ENCODE measurements around the gene PAX7.

PAX7 gene

GRCh38 chr1:18734001-18734400 is 103.4 kb downstream of the PAX7 start:
- no peak for DNase-seq (ENCODE audit: low read depth, low spot score)

DNA sequence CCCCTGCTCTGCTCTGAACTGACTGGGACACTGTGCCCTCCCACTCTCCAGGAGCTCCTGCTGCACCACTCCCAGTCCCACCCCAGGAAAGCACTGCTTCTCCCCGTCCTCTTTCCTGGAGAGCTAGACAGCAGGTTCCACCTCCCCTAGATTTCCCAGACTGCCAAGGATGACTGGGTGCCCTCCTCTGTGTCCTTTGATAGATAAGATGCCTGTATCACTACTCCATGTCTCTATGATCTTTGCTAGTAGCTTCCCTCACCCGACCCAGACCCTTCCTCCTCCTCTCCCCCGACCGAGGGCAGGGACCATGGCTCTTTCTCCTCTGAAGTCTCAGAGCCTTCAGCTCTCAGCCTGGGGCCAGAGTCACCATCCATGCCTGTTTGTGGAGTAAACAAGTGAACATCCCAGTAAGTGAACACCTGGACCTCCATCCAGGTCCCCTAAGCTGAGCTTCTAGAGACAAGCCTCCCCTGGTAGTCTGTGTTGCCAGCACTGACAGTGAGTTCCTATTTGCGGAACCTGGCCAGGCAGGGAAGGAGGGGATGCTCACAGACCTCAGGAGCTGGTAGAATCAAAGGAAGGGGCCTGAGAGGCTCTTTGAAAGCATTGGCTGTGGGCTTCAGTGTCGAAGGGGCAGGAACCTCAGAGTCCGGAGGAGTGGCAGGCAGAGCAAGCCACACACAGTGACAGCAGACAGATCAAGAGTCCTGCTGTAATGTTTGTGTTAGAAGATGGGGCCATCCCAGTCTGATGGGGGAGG is 104.0 kb downstream of the PAX7 start:
- no peak for DNase-seq (ENCODE audit: low read depth, low spot score)
- TF ChIP-seq YY1 (IDR thresholded peaks at IDR 0.05; ENCODE audit: insufficient read depth, insufficient read length) = no peak
- TF ChIP-seq ZNF274 (IDR thresholded peaks at IDR 0.05; ENCODE audit: low read depth, low read length) = no peak
- no peak for TF ChIP-seq SUZ12 (IDR thresholded peaks at IDR 0.05; ENCODE audit: extremely low read depth, insufficient read depth, insufficient read length)
- no peak overlapping the region for H3K9ac ChIP-seq (ENCODE audit: insufficient read length, low read depth)
- no peaks in the 10 kb centered on the region for H3K9me3 ChIP-seq (ENCODE audit: insufficient read depth, low read length)
- H3K4me1 ChIP-seq (ENCODE audit: insufficient read depth, insufficient read length) = peaks cover 11% of the 10 kb centered on the region
- H3K36me3 ChIP-seq (ENCODE audit: insufficient read depth, insufficient read length, low read length) = no peaks in the 10 kb centered on the region
- no peaks in the 10 kb centered on the region for H3K27me3 ChIP-seq (ENCODE audit: insufficient read depth, insufficient read length)
- H3K4me3 ChIP-seq (ENCODE audit: insufficient read length, low read depth) = no peak overlapping the region

More at GRCh38 chr1:18734001-18734400, 103.4 kb downstream of the PAX7 start:
- TF ChIP-seq SUZ12 (IDR thresholded peaks at IDR 0.05; ENCODE audit: extremely low read depth, insufficient read depth, insufficient read length) = no peak
- no peak for TF ChIP-seq YY1 (IDR thresholded peaks at IDR 0.05; ENCODE audit: insufficient read depth, insufficient read length)
- no peak for TF ChIP-seq ZNF274 (IDR thresholded peaks at IDR 0.05; ENCODE audit: low read depth, low read length)
- no peak overlapping the region for H3K4me3 ChIP-seq (ENCODE audit: insufficient read length, low read depth)
- peaks cover 13% of the 10 kb centered on the region for H3K4me1 ChIP-seq (ENCODE audit: insufficient read depth, insufficient read length)
- H3K27me3 ChIP-seq (ENCODE audit: insufficient read depth, insufficient read length) = no peaks in the 10 kb centered on the region
- no peak overlapping the region for H3K9ac ChIP-seq (ENCODE audit: insufficient read length, low read depth)
- no peaks in the 10 kb centered on the region for H3K36me3 ChIP-seq (ENCODE audit: insufficient read depth, insufficient read length, low read length)
- no peaks in the 10 kb centered on the region for H3K9me3 ChIP-seq (ENCODE audit: insufficient read depth, low read length)

DNA sequence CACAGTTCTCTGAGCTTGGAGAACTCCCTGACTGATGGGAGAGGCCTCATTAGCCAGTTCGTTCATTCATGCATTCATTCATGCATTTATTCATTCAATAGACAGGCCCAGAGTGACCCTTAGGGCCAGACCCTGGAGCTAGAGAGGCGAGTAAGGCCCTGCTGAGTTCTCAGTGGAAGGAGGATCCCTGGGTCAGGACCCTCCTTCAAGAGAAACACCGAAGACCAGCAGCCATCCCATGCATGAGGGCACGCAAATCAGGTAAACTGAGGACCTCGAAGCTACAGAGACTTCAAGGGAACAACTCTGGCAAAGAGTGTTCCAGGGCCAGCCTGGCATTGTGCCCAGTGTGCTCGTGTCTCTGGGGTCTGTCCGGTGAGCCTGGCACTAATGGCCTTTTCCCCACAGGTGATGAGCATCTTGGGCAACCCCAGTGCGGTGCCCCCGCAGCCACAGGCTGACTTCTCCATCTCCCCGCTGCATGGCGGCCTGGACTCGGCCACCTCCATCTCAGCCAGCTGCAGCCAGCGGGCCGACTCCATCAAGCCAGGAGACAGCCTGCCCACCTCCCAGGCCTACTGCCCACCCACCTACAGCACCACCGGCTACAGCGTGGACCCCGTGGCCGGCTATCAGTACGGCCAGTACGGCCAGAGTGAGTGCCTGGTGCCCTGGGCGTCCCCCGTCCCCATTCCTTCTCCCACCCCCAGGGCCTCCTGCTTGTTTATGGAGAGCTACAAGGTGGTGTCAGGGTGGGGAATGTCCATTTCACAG is 104.8 kb downstream of the PAX7 start:
- H3K9ac ChIP-seq (ENCODE audit: insufficient read length, low read depth) = no peak overlapping the region
- H3K9me3 ChIP-seq (ENCODE audit: insufficient read depth, low read length) = no peaks in the 10 kb centered on the region
- no peak overlapping the region for H3K4me3 ChIP-seq (ENCODE audit: insufficient read length, low read depth)
- H3K4me1 ChIP-seq (ENCODE audit: insufficient read depth, insufficient read length) = peaks cover 11% of the 10 kb centered on the region
- H3K36me3 ChIP-seq (ENCODE audit: insufficient read depth, insufficient read length, low read length) = no peaks in the 10 kb centered on the region
- DNase-seq (ENCODE audit: low read depth, low spot score) = no peak
- no peaks in the 10 kb centered on the region for H3K27me3 ChIP-seq (ENCODE audit: insufficient read depth, insufficient read length)
- TF ChIP-seq YY1 (IDR thresholded peaks at IDR 0.05; ENCODE audit: insufficient read depth, insufficient read length) (no peak), ZNF274 (IDR thresholded peaks at IDR 0.05; ENCODE audit: low read depth, low read length) (no peak)

DNA sequence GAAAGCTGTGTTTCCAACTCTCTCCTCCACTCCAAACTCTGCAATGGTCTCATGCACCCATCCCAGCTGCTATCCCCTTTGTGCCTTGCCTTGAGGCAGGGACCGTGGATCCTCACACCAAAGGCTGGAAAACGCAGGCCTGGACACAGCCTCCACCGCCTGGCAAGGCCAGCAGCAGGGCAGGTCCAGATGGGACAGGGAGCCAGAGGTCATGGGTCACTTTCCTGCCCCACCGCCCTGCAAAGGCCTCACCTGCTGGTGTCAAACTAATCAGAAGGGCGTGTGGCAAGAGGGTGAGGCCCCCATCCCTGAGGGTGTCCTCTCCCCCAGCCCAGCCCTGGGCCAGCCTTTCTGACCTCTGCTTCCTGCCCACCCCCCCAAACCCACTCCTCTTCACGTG is 106.3 kb downstream of the PAX7 start:
- H3K27me3 ChIP-seq (ENCODE audit: insufficient read depth, insufficient read length) = no peaks in the 10 kb centered on the region
- no peak overlapping the region for H3K9ac ChIP-seq (ENCODE audit: insufficient read length, low read depth)
- no peak for TF ChIP-seq YY1 (IDR thresholded peaks at IDR 0.05; ENCODE audit: insufficient read depth, insufficient read length)
- no peak for TF ChIP-seq ZNF274 (IDR thresholded peaks at IDR 0.05; ENCODE audit: low read depth, low read length)
- TF ChIP-seq SUZ12 (IDR thresholded peaks at IDR 0.05; ENCODE audit: extremely low read depth, insufficient read depth, insufficient read length) = no peak

DNA sequence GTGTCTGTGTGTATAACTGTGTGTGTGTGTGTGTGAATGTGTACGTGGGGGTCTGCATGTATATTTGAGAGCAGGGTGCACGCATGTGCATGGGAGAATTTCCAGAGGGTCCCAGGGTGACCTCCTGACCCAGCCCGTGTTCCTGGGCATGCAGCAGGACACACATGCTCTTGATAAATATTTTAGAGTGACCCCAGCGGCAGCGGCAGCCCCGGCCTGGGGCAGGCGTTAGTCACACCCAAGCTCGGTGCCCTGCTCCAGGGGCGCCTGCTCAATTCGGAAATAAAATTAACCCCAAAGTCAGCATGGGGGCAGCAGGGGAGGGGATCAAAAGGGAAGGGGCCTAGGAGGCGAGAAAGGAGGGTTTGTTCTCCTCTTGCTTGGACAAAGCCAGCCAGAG is 107.5 kb downstream of the PAX7 start:
- no peaks in the 10 kb centered on the region for H3K9me3 ChIP-seq (ENCODE audit: insufficient read depth, low read length)
- no peaks in the 10 kb centered on the region for H3K36me3 ChIP-seq (ENCODE audit: insufficient read depth, insufficient read length, low read length)
- no peak for DNase-seq (ENCODE audit: low read depth, low spot score)
- no peak for TF ChIP-seq ZNF274 (IDR thresholded peaks at IDR 0.05; ENCODE audit: low read depth, low read length)
- no peak for TF ChIP-seq YY1 (IDR thresholded peaks at IDR 0.05; ENCODE audit: insufficient read depth, insufficient read length)
- no peak for TF ChIP-seq SUZ12 (IDR thresholded peaks at IDR 0.05; ENCODE audit: extremely low read depth, insufficient read depth, insufficient read length)
- no peaks in the 10 kb centered on the region for H3K27me3 ChIP-seq (ENCODE audit: insufficient read depth, insufficient read length)
- H3K4me1 ChIP-seq (ENCODE audit: insufficient read depth, insufficient read length) = peaks cover 9% of the 10 kb centered on the region
- H3K9ac ChIP-seq (ENCODE audit: insufficient read length, low read depth) = no peak overlapping the region
- no peak overlapping the region for H3K4me3 ChIP-seq (ENCODE audit: insufficient read length, low read depth)

More for the DNA sequence above, 106.3 kb downstream of the PAX7 start:
- Histone ChIP-seq H3K4me1 (ENCODE audit: insufficient read depth, insufficient read length) (peaks cover 11% of the 10 kb centered on the region), H3K9me3 (ENCODE audit: insufficient read depth, low read length) (no peaks in the 10 kb centered on the region), H3K4me3 (ENCODE audit: insufficient read length, low read depth) (no peak overlapping the region), H3K36me3 (ENCODE audit: insufficient read depth, insufficient read length, low read length) (no peaks in the 10 kb centered on the region)
- no peak for DNase-seq (ENCODE audit: low read depth, low spot score)

DNA sequence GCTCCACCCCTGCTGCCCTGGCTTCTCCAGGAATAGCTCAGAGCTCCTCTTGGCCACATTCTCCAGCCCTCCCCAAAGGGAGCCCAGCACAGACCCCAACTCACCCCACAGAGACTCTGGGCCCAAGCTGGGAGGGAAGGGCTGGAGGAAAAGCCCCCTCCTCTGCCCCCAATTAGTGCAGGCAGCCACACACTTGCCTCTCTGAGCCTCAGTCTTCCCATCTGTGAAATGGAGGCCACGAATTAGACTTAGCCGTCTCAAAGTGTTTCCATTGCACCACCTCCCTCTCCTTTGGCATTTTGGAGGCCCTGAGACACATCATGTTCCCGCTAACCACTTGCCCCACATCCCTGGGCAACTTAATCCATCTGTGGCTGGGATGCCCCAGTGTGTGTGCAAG is 108.0 kb downstream of the PAX7 start:
- Histone ChIP-seq H3K4me1 (ENCODE audit: insufficient read depth, insufficient read length) (peaks cover 8% of the 10 kb centered on the region), H3K9me3 (ENCODE audit: insufficient read depth, low read length) (no peaks in the 10 kb centered on the region), H3K27me3 (ENCODE audit: insufficient read depth, insufficient read length) (no peaks in the 10 kb centered on the region), H3K36me3 (ENCODE audit: insufficient read depth, insufficient read length, low read length) (no peaks in the 10 kb centered on the region), H3K9ac (ENCODE audit: insufficient read length, low read depth) (no peak overlapping the region), H3K4me3 (ENCODE audit: insufficient read length, low read depth) (no peak overlapping the region)
- TF ChIP-seq ZNF274 (IDR thresholded peaks at IDR 0.05; ENCODE audit: low read depth, low read length) (no peak), SUZ12 (IDR thresholded peaks at IDR 0.05; ENCODE audit: extremely low read depth, insufficient read depth, insufficient read length) (no peak)
- no peak for DNase-seq (ENCODE audit: low read depth, low spot score)

DNA sequence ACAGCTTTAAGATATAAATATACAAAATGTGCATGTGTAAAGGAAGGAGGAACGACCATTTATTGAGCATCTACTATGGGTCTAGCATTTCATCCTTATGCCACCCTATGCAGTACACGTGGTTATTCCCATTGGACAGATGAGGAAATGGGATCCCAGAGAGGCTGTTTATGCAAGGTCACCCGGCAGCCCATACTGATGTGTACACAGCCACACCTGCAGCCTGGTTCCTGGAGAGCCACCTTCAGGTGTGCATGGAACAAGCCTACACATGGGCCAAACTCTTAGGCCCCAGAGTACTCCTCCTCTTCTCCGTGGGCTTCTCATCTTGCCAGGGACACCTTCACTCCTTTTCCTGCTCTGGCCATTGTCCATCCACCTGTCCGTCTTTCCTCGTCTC is 108.8 kb downstream of the PAX7 start:
- Histone ChIP-seq H3K27me3 (ENCODE audit: insufficient read depth, insufficient read length) (no peaks in the 10 kb centered on the region), H3K36me3 (ENCODE audit: insufficient read depth, insufficient read length, low read length) (no peaks in the 10 kb centered on the region), H3K4me1 (ENCODE audit: insufficient read depth, insufficient read length) (peaks cover 8% of the 10 kb centered on the region), H3K9ac (ENCODE audit: insufficient read length, low read depth) (no peak overlapping the region), H3K9me3 (ENCODE audit: insufficient read depth, low read length) (no peaks in the 10 kb centered on the region), H3K4me3 (ENCODE audit: insufficient read length, low read depth) (no peak overlapping the region)
- TF ChIP-seq YY1 (IDR thresholded peaks at IDR 0.05; ENCODE audit: insufficient read depth, insufficient read length) (no peak), SUZ12 (IDR thresholded peaks at IDR 0.05; ENCODE audit: extremely low read depth, insufficient read depth, insufficient read length) (no peak), ZNF274 (IDR thresholded peaks at IDR 0.05; ENCODE audit: low read depth, low read length) (no peak)
- no peak for DNase-seq (ENCODE audit: low read depth, low spot score)
